GM12878 (cell line): ENCODE measurements around the gene TMPRSS7. TPM values are rescaled to one million over a fixed set of nuclear protein-coding genes. Genes with fewer than 3 reads are reported as not detected.

Experiments used
- CEBPZ ChIP-seq: fragments of 150-350 bp; IDR thresholded peaks from 2 replicates; pipeline ENCODE4 v1.6.1; 2016; ENCODE audit warnings: low read depth, low read length
- CTCF ChIP-seq, 3 experiments: IDR thresholded peaks in 2 of 3; conservative IDR thresholded peaks in 1 of 3; 2 replicates each; pipeline ENCODE4 v1.5.1; 2011; ENCODE audit warnings: low read depth in 3 of 3, low read length in 3 of 3, mild to moderate bottlenecking in 3 of 3, control low read depth in 2 of 3, moderate library complexity in 2 of 3, inconsistent platforms in 1 of 3, mixed read lengths in 1 of 3; ENCODE audit not compliant: control insufficient read depth in 2 of 3, insufficient read depth in 1 of 3; ENCODE audit errors: extremely low read depth in 1 of 3
- FOXM1 ChIP-seq: IDR thresholded peaks from 2 replicates; pipeline ENCODE4 v1.6.1; 2012; ENCODE audit warnings: low read depth, mild to moderate bottlenecking, inconsistent platforms, low read length, moderate library complexity
- GABPA ChIP-seq: IDR thresholded peaks from 2 replicates; pipeline ENCODE4 v1.6.1; 2014; ENCODE audit warnings: antibody characterized with exemption, low read depth, mild to moderate bottlenecking, inconsistent platforms
- IKZF2 ChIP-seq, 2 experiments: fragments of 450-650 bp; IDR thresholded peaks; 2 replicates each; pipeline ENCODE4 v1.6.1; 2017; ENCODE audit warnings: mild to moderate bottlenecking in 2 of 2, moderate library complexity in 2 of 2
- JUNB ChIP-seq: IDR thresholded peaks from 2 replicates; pipeline ENCODE4 v1.6.1; 2016; ENCODE audit warnings: antibody characterized with exemption, mild to moderate bottlenecking
- KAT2A ChIP-seq: conservative IDR thresholded peaks from 2 replicates; pipeline ENCODE4 v1.6.1; 2011; ENCODE audit warnings: low read depth, low read length; ENCODE audit not compliant: control insufficient read depth
- KLF5 ChIP-seq: fragments of 450-650 bp; IDR thresholded peaks from 2 replicates; pipeline ENCODE4 v1.6.1; 2014; ENCODE audit warnings: mild to moderate bottlenecking; ENCODE audit not compliant: partially characterized antibody
- MEF2B ChIP-seq: fragments of 450-650 bp; IDR thresholded peaks from 2 replicates; pipeline ENCODE4 v1.6.1; 2018; ENCODE audit warnings: mild to moderate bottlenecking, moderate library complexity; ENCODE audit not compliant: partially characterized antibody, poor library complexity, severe bottlenecking
- MTA3 ChIP-seq: IDR thresholded peaks from 2 replicates; pipeline ENCODE4 v1.6.1; 2012; ENCODE audit warnings: low read length, inconsistent platforms, borderline replicate concordance
- NBN ChIP-seq: fragments of 450-650 bp; IDR thresholded peaks from 2 replicates; pipeline ENCODE4 v1.6.1; 2016
- NFIC ChIP-seq: IDR thresholded peaks from 2 replicates; pipeline ENCODE4 v1.6.1; 2012; ENCODE audit warnings: low read depth, mild to moderate bottlenecking, inconsistent platforms, low read length, moderate library complexity
- RBBP5 ChIP-seq: fragments of 200-600 bp; sonication (generic); conservative IDR thresholded peaks from 2 replicates; pipeline ENCODE4 v1.6.1; 2016
- SMARCA5 ChIP-seq: fragments of 450-650 bp; IDR thresholded peaks from 2 replicates; pipeline ENCODE4 v1.6.1; 2017; ENCODE audit warnings: mild to moderate bottlenecking
- SPI1 ChIP-seq: IDR thresholded peaks from 2 replicates; pipeline ENCODE4 v1.6.1; 2011; ENCODE audit warnings: low read depth, mild to moderate bottlenecking, low read length, moderate library complexity, borderline replicate concordance; ENCODE audit not compliant: insufficient read depth
- STAT1 ChIP-seq: fragments of 450-650 bp; conservative IDR thresholded peaks from 2 replicates; pipeline ENCODE4 v1.6.1; 2014; ENCODE audit warnings: antibody characterized with exemption, mild to moderate bottlenecking
- TAF1 ChIP-seq: IDR thresholded peaks from 2 replicates; pipeline ENCODE4 v1.6.1; 2011; ENCODE audit warnings: mild to moderate bottlenecking, low read depth, low read length, borderline replicate concordance
- TCF3 ChIP-seq: IDR thresholded peaks from 2 replicates; pipeline ENCODE4 v1.6.1; 2012; ENCODE audit warnings: low read depth, mild to moderate bottlenecking, low read length, borderline replicate concordance; ENCODE audit not compliant: insufficient read depth
- YY1 ChIP-seq: IDR thresholded peaks from 2 replicates; pipeline ENCODE4 v1.6.1; 2011; ENCODE audit warnings: low read depth, mild to moderate bottlenecking, low read length
- ZBED1 ChIP-seq: IDR thresholded peaks from 2 replicates; pipeline ENCODE4 v1.6.1; 2016; ENCODE audit warnings: borderline replicate concordance
- polyA plus RNA-seq, 11 experiments: library from polyadenylated mRNA; depleted of rRNA in 4 of 11; unstranded in 6 of 11; stranded (reverse) in 5 of 11; fragments of >200 nt; fragmentation: Nextera tagmentation in 4 of 11; fragmentation: Illumina TruSeq in 1 of 11; extraction: Ambion mirVana in 4 of 11; extraction: Trizol in 1 of 11; gene quantifications; 1 replicate in 1 of 11; 2 replicates in 10 of 11; pipeline versions ENCODE4 v1.2.1 to v1.2.3, GENCODE V29; 2011 to 2016; ENCODE audit warnings: inconsistent platforms in 2 of 11, missing spikeins in 2 of 11, low read depth in 1 of 11
- total RNA-seq, 4 experiments: library from RNA; depleted of rRNA in 3 of 4; stranded (reverse); fragments of >200 nt in 3 of 4; fragmentation: Illumina TruSeq in 1 of 4; extraction: Trizol in 1 of 4; gene quantifications; 2 replicates each; pipeline versions ENCODE4 v1.2.1 to v1.2.3, GENCODE V29; 2013 to 2021
- TF ChIP-seq, protein P1 (sequence below): IDR thresholded peaks from 2 replicates; pipeline ENCODE4 v1.6.1; 2012; ENCODE audit warnings: low read length, inconsistent platforms
- TF ChIP-seq, protein P2 (sequence below): fragments of 450-650 bp; IDR thresholded peaks from 2 replicates; pipeline ENCODE4 v1.6.1; 2017; ENCODE audit warnings: mild to moderate bottlenecking

The TMPRSS7 gene
- total and polyA plus RNA-seq, 10 of the 15 experiments (the other 5 are each of a cell fraction or from before 2014, with no cell fraction given) = 0.03 TPM; not detected in 9

- peak; percentile 48 for TF ChIP-seq MEF2B
- TF ChIP-seq STAT1 = no peak
- peak; percentile 42; the same call in 1 of the 2 replicates for TF ChIP-seq YY1
- no peak for TF ChIP-seq CEBPZ
- TF ChIP-seq SPI1 = no peak; the same call in 1 of the 2 replicates
- no peak for TF ChIP-seq KAT2A
- peak; percentile 63; the same call in 1 of the 2 replicates for TF ChIP-seq MTA3
- no peak for TF ChIP-seq KLF5
- no peak for TF ChIP-seq RBBP5
- TF ChIP-seq NFIC = peak; percentile 7; the same call in 1 of the 2 replicates
- TF ChIP-seq CTCF (IDR thresholded peaks at IDR 0.05 in 2 of 3, conservative IDR thresholded peaks at IDR 0.05 in 1 of 3; ENCODE audit: control insufficient read depth in 2 of 3, extremely low read depth in 1 of 3, insufficient read depth in 1 of 3, low read depth in 3 of 3, low read length in 3 of 3) = peak; percentile 32 to 34 (median 33); a peak in 5 of 6 replicates
- peak; percentile 12; the same call in 1 of the 2 replicates for TF ChIP-seq GABPA
- no peak for TF ChIP-seq TCF3
- peak; percentile 18; the same call in 1 of the 2 replicates for TF ChIP-seq JUNB
- TF ChIP-seq, protein P1, sequence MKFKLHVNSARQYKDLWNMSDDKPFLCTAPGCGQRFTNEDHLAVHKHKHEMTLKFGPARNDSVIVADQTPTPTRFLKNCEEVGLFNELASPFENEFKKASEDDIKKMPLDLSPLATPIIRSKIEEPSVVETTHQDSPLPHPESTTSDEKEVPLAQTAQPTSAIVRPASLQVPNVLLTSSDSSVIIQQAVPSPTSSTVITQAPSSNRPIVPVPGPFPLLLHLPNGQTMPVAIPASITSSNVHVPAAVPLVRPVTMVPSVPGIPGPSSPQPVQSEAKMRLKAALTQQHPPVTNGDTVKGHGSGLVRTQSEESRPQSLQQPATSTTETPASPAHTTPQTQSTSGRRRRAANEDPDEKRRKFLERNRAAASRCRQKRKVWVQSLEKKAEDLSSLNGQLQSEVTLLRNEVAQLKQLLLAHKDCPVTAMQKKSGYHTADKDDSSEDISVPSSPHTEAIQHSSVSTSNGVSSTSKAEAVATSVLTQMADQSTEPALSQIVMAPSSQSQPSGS = peak; percentile 61
- 0 out of 2 replicates have a peak, but pooled peaks have one; percentile 16 for TF ChIP-seq TAF1
- TF ChIP-seq ZBED1 = 0 out of 2 replicates have a peak, but pooled peaks have one; percentile 29
- peak; percentile 39 to 59; a peak in 3 of 4 replicates for TF ChIP-seq IKZF2 (IDR thresholded peaks at IDR 0.05)
- TF ChIP-seq NBN = 0 out of 2 replicates have a peak, but pooled peaks have one; percentile 23
- TF ChIP-seq, protein P2, sequence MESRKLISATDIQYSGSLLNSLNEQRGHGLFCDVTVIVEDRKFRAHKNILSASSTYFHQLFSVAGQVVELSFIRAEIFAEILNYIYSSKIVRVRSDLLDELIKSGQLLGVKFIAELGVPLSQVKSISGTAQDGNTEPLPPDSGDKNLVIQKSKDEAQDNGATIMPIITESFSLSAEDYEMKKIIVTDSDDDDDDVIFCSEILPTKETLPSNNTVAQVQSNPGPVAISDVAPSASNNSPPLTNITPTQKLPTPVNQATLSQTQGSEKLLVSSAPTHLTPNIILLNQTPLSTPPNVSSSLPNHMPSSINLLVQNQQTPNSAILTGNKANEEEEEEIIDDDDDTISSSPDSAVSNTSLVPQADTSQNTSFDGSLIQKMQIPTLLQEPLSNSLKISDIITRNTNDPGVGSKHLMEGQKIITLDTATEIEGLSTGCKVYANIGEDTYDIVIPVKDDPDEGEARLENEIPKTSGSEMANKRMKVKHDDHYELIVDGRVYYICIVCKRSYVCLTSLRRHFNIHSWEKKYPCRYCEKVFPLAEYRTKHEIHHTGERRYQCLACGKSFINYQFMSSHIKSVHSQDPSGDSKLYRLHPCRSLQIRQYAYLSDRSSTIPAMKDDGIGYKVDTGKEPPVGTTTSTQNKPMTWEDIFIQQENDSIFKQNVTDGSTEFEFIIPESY = no peak
- TF ChIP-seq SMARCA5 = no peak
- no peak for TF ChIP-seq FOXM1
Measured at GRCh38 chr3:112117841-112118571, 83.5 kb downstream of the TMPRSS7 start (continued).
